ENCODE measurements around the gene CD2AP. TPM values are rescaled to one million over a fixed set of nuclear protein-coding genes. Genes with fewer than 3 reads are reported as not detected.

The CD2AP gene
- total and polyA plus RNA-seq, 2 of the 8 experiments (the other 6 are each of a cell fraction or from before 2014, with no cell fraction given): 8.6 to 75.6 TPM

- Histone ChIP-seq H3K27ac (ENCODE audit: low read depth, low read length) (no peak overlapping the region), H3K23me2 (ENCODE audit: low read depth, low read length) (no peaks in the 10 kb centered on the region), H2AFZ (ENCODE audit: low read length) (no peak overlapping the region), H3K4ac (replicated peaks; ENCODE audit: insufficient read length, low read depth, low read length) (no peak overlapping the region), H3K4me3 (ENCODE audit: extremely low read depth in 1 of 4, insufficient read depth in 2 of 4, low read depth in 3 of 4, low read length in 4 of 4) (no peak overlapping the region), H3K4me1 (replicated peaks in 1 of 4; ENCODE audit: control insufficient read depth in 3 of 4, insufficient read depth in 4 of 4, low read length in 3 of 4) (peaks cover 0 to 4% (median 0%) of the 10 kb centered on the region in 4 experiments; a peak in 1 of 7 replicates), H4K5ac (ENCODE audit: insufficient read length, low read depth, low read length) (no peak overlapping the region), H2BK12ac (ENCODE audit: low read depth, low read length) (no peak overlapping the region), H3K23ac (ENCODE audit: insufficient read length) (no peak overlapping the region), H3K4me2 (ENCODE audit: insufficient read depth in 1 of 2, low read depth in 2 of 2, low read length in 2 of 2) (no peak overlapping the region), H2BK5ac (ENCODE audit: low read depth, low read length) (no peak overlapping the region), H4K20me1 (replicated peaks in 1 of 2; ENCODE audit: control insufficient read depth in 1 of 2, insufficient read depth in 2 of 2, low read length in 2 of 2) (no peaks in the 10 kb centered on the region), H3K27me3 (replicated peaks in 1 of 4; ENCODE audit: control insufficient read depth in 3 of 4, extremely low read depth in 1 of 4, insufficient read depth in 3 of 4, low read length in 3 of 4) (no peaks in the 10 kb centered on the region), H4K8ac (ENCODE audit: extremely low read depth, insufficient read depth, low read length) (no peak overlapping the region), H2BK15ac (ENCODE audit: low read length) (no peak overlapping the region), H4K91ac (replicated peaks; ENCODE audit: insufficient read length, low read length) (no peak overlapping the region), H3K9me3 (ENCODE audit: insufficient read depth in 2 of 2, low read depth in 1 of 2, low read length in 1 of 2) (no peaks in the 10 kb centered on the region), H3K9ac (replicated peaks in 1 of 4; ENCODE audit: extremely low read depth in 1 of 4, low read depth in 3 of 4, low read length in 3 of 4) (no peak overlapping the region), H2BK20ac (ENCODE audit: low read length) (no peak overlapping the region), H3K14ac (ENCODE audit: insufficient read length) (no peak overlapping the region), H3K79me2 (ENCODE audit: control insufficient read depth in 1 of 2, insufficient read depth in 2 of 2, low read length in 2 of 2) (no peaks in the 10 kb centered on the region), H3K79me1 (ENCODE audit: low read depth, low read length) (no peaks in the 10 kb centered on the region), H3K36me3 (ENCODE audit: control insufficient read depth in 2 of 4, insufficient read depth in 4 of 4, low read length in 3 of 4) (peaks cover 0 to 4% (median 0%) of the 10 kb centered on the region in 4 experiments; a peak in 1 of 8 replicates), H3K18ac (ENCODE audit: extremely low read depth, low read length) (no peak overlapping the region), H2AK5ac (ENCODE audit: low read depth, low read length) (no peak overlapping the region), H3K56ac (replicated peaks; ENCODE audit: insufficient read length, low read depth, low read length) (no peak overlapping the region), H2BK120ac (replicated peaks; ENCODE audit: low read depth, low read length) (no peak overlapping the region)
- POLR2A ChIA-PET (ENCODE audit: partially characterized antibody): interaction anchor here (0.9 kb wide), 1 partner anchor 117 kb away, joined by 3 read pairs; no protein-coding TSS in a partner anchor
- CTCF ChIA-PET (ENCODE audit: partially characterized antibody): interaction anchor here (1.2 to 7.0 kb wide), 8 partner anchors 14 to 185 kb away, joined by 3 to 72 read pairs (median 14); no protein-coding TSS in a partner anchor
- no peak for FAIRE-seq
- 89% methylated on average over 4 of the region's 4 CpGs; no CpG with 5 or more reads in 1 of the 2 experiments for WGBS, 2 experiments (ENCODE audit: extremely low coverage in 1 of 2, insufficient coverage in 1 of 2, insufficient read length in 1 of 2, insufficient replicate concordance in 2 of 2, low coverage in 1 of 2, low lambda C conversion rate in 2 of 2, missing lambda C conversion rate in 1 of 2)
- DNase-seq (ENCODE audit: low read depth in 1 of 2, low spot score in 2 of 2): no peak
- TF ChIP-seq EGR1 (IDR thresholded peaks at IDR 0.05; ENCODE audit: borderline replicate concordance, low read depth, low read length) (no peak), POLR2A (IDR thresholded peaks at IDR 0.05; ENCODE audit: control extremely low read depth in 1 of 2, low read depth in 2 of 2, low read length in 2 of 2) (peak in 1 of 2 experiments; percentile 55; a peak in 2 of 3 replicates), JUND (IDR thresholded peaks at IDR 0.05; ENCODE audit: low read length) (no peak), TCF12 (IDR thresholded peaks at IDR 0.05; ENCODE audit: low read depth, low read length) (no peak), CREB1 (IDR thresholded peaks at IDR 0.05) (no peak), RNF2 (IDR thresholded peaks at IDR 0.05; ENCODE audit: borderline replicate concordance, low read depth, low read length, missing control alignments, poor library complexity, severe bottlenecking) (no peak), ZNF274 (IDR thresholded peaks at IDR 0.05; ENCODE audit: borderline replicate concordance, extremely low read depth, low read length) (no peak), POLR2AphosphoS5 (IDR thresholded peaks at IDR 0.05; ENCODE audit: low read depth, low read length) (peak; percentile 83), SP4 (IDR thresholded peaks at IDR 0.05; ENCODE audit: low read length) (no peak), YY1 (IDR thresholded peaks at IDR 0.05; ENCODE audit: low read depth, low read length) (no peak)
Measured at GRCh38 chr6:47629954-47630353, 152.4 kb downstream of the CD2AP start.
